B cell (primary cell): ENCODE data around the gene RAD23A. TPM values are rescaled to one million over a fixed set of nuclear protein-coding genes. Genes with fewer than 3 reads are reported as not detected.

Experiments used
- ATAC-seq: fragments of 200-7000 bp; cut with Tn5 transposase; one replicate; pipeline ENCODE4 v1.10.0; 2021; ENCODE audit warnings: low read depth, mild to moderate bottlenecking, moderate number of reproducible peaks, moderate library complexity
- CTCF ChIA-PET: fragments of 350-600 bp; sonication (Branson Sonifier 250); formaldehyde crosslinking; loops from one replicate; lab custom pipeline; 2021; ENCODE audit warnings: antibody characterized with exemption, inconsistent platforms; lab: Charles Lee
- POLR2A ChIA-PET: fragments of 350-600 bp; sonication (Branson Sonifier 250); formaldehyde crosslinking; loops from one replicate; lab custom pipeline; 2021; ENCODE audit warnings: antibody characterized with exemption; lab: Charles Lee
- DNase-seq: peaks from one replicate; pipeline ENCODE4 v3.0.0; 2013
- H2AFZ ChIP-seq: 2 replicates; pipeline ENCODE4 v1.6.1; 2012; ENCODE audit warnings: mild to moderate bottlenecking, low read depth, low read length; ENCODE audit not compliant: insufficient read depth, poor library complexity, severe bottlenecking
- H3K27ac ChIP-seq, 2 donors: 1 replicate in 1 of 2; 2 replicates in 1 of 2; pipeline ENCODE4 v1.5.1; 2012 to 2013; ENCODE audit warnings: low read length in 2 of 2, mild to moderate bottlenecking in 2 of 2, moderate library complexity in 1 of 2
- H3K27me3 ChIP-seq, 4 experiments: fragments of 200-600 bp in 1 of 4; sonication (generic) in 1 of 4; replicated peaks in 1 of 4; 1 replicate in 2 of 4; 2 replicates in 2 of 4; pipeline versions ENCODE4 v1.6.1 to v1.7.0; 2013 to 2016; ENCODE audit warnings: low read length in 3 of 4, mild to moderate bottlenecking in 2 of 4, mixed read lengths in 1 of 4, moderate library complexity in 1 of 4; ENCODE audit not compliant: insufficient read depth in 4 of 4, control insufficient read depth in 3 of 4; ENCODE audit errors: control extremely low read depth in 1 of 4
- H3K36me3 ChIP-seq, 2 experiments: replicated peaks in 1 of 2; 1 replicate in 1 of 2; 2 replicates in 1 of 2; pipeline versions ENCODE4 v1.6.1 to v1.7.1; 2013; ENCODE audit warnings: low read length in 1 of 2; ENCODE audit not compliant: insufficient read depth in 2 of 2, control insufficient read depth in 1 of 2; ENCODE audit errors: control extremely low read depth in 1 of 2, extremely low read depth in 1 of 2
- H3K4me1 ChIP-seq, 2 donors: fragments of 200-600 bp in 1 of 2; sonication (generic) in 1 of 2; 1 replicate in 1 of 2; 2 replicates in 1 of 2; pipeline versions ENCODE4 v1.5.1 to v1.6.1; 2013 to 2017; ENCODE audit warnings: low read length in 2 of 2; ENCODE audit not compliant: control insufficient read depth in 2 of 2, insufficient read depth in 2 of 2
- H3K4me2 ChIP-seq: replicated peaks from 2 replicates; pipeline ENCODE3; 2012; ENCODE audit warnings: mild to moderate bottlenecking, low read depth, low read length; ENCODE audit not compliant: poor library complexity, severe bottlenecking
- H3K4me3 ChIP-seq, 5 experiments: fragments of 200-600 bp in 1 of 5; sonication (generic) in 1 of 5; 1 replicate in 3 of 5; 2 replicates in 2 of 5; pipeline versions ENCODE4 v1.5.1 to v1.7.0; 2011 to 2016; ENCODE audit warnings: low read length in 4 of 5, mild to moderate bottlenecking in 4 of 5, low read depth in 2 of 5, control low read depth in 1 of 5, moderate library complexity in 1 of 5; ENCODE audit not compliant: insufficient read depth in 1 of 5; ENCODE audit errors: control extremely low read depth in 1 of 5, extremely low read depth in 1 of 5
- H3K79me2 ChIP-seq: fragments of 200-600 bp; sonication (generic); one replicate; pipeline ENCODE4 v1.6.0; 2016; ENCODE audit warnings: low read length; ENCODE audit not compliant: control insufficient read depth, insufficient read depth
- H3K9ac ChIP-seq: fragments of 200-600 bp; sonication (generic); 2 replicates; pipeline ENCODE4 v1.6.1; 2017; ENCODE audit warnings: mild to moderate bottlenecking, low read length, moderate library complexity
- H3K9me3 ChIP-seq, 3 donors: one replicate each; pipeline versions ENCODE4 v1.6.1 to v1.7.1; 2013; ENCODE audit warnings: low read length in 2 of 3; ENCODE audit not compliant: control insufficient read depth in 2 of 3, insufficient read depth in 1 of 3; ENCODE audit errors: control extremely low read depth in 1 of 3
- H4K20me1 ChIP-seq: 2 replicates; pipeline ENCODE4 v1.6.0; 2012; ENCODE audit warnings: mild to moderate bottlenecking, low read length; ENCODE audit not compliant: insufficient read depth, control insufficient read depth, poor library complexity, severe bottlenecking
- H3K27ac Mint-ChIP-seq: one replicate; pipeline ENCODE4 v1.8.0; 2021; ENCODE audit warnings: mixed read lengths
- H3K27me3 Mint-ChIP-seq: one replicate; pipeline ENCODE4 v1.8.0; 2021; ENCODE audit warnings: mixed read lengths
- H3K4me1 Mint-ChIP-seq: one replicate; pipeline ENCODE4 v1.8.0; 2021; ENCODE audit warnings: mixed read lengths
- H3K4me3 Mint-ChIP-seq: one replicate; pipeline ENCODE4 v1.8.0; 2021; ENCODE audit warnings: mixed read lengths
- H3K9me3 Mint-ChIP-seq: one replicate; pipeline ENCODE4 v1.8.0; 2022; ENCODE audit warnings: mixed read lengths; ENCODE audit not compliant: insufficient read depth
- CTCF ChIP-seq: fragments of 200-600 bp; IDR thresholded peaks from one replicate; pipeline ENCODE4 v1.8.0; 2022; ENCODE audit warnings: antibody characterized with exemption, mild to moderate bottlenecking
- EZH2 ChIP-seq: IDR thresholded peaks from 2 replicates; pipeline ENCODE4 v1.6.1; 2012; ENCODE audit warnings: borderline replicate concordance, low read depth, mild to moderate bottlenecking, moderate library complexity, low read length; ENCODE audit not compliant: insufficient read depth, poor library complexity, severe bottlenecking
- WGBS: methylation state at CpG from one replicate; pipeline ENCODE4 v1.1.5; 2013; ENCODE audit warnings: missing lambda C conversion rate; ENCODE audit not compliant: insufficient coverage; 5-methylcytosine and 5-hydroxymethylcytosine counted together
- intact Hi-C: fragments of 100-400 bp; cut with micrococcal nuclease; formaldehyde crosslinking; loops from one replicate; pipeline ENCODE4 v1.10.0; 2022
- polyA plus RNA-seq: library from polyadenylated mRNA; depleted of rRNA; stranded (reverse); fragments of >200 nt; gene quantifications from 2 replicates; pipeline ENCODE4 v1.2.3, GENCODE V29; 2012
- total RNA-seq, 2 donors: library from RNA; stranded (reverse); fragments of 120-200 nt in 1 of 2; gene quantifications; 1 replicate in 1 of 2; 2 replicates in 1 of 2; pipeline versions ENCODE4 v1.2.3 to v1.2.4, GENCODE V29; 2013 to 2022

The RAD23A gene
- total and polyA plus RNA-seq, 2 donors (not counting 1 experiment from before 2014, with no cell fraction given): 100 to 106 TPM

- WGBS: 74% methylated on average over 3 of the region's 3 CpGs
- Histone ChIP-seq H3K4me3 (no peak overlapping the region), H3K9me3 (no peaks in the 10 kb centered on the region), H3K27ac (no peak overlapping the region), H2AFZ (no peak overlapping the region), H3K27me3 (peaks cover 0 to 10% (median 2%) of the 10 kb centered on the region in 4 experiments), H3K4me1 (peaks cover 30 to 43% of the 10 kb centered on the region in 2 donors), H3K4me2 (peak overlapping the region; percentile 91), H3K36me3 (no peaks in the 10 kb centered on the region), H3K79me2 (no peaks in the 10 kb centered on the region), H3K9ac (no peak overlapping the region), H4K20me1 (no peaks in the 10 kb centered on the region)
- CTCF ChIA-PET: interaction anchor here (0.9 to 12.5 kb wide), 6 partner anchors 19 to 121 kb away, joined by 3 to 285 read pairs (median 9); no protein-coding TSS in a partner anchor
- Mint-ChIP-seq H3K27me3 (peaks cover 4% of the 10 kb centered on the region), H3K27ac (no peak overlapping the region), H3K4me3 (no peak overlapping the region), H3K4me1 (peaks cover 15% of the 10 kb centered on the region), H3K9me3 (no peaks in the 10 kb centered on the region)
- intact Hi-C loops: loop anchor here (5.0 kb wide), 1 partner anchor 763 kb away; a partner anchor contains a TSS
- DNase-seq: peak; percentile 45
- no peak for ATAC-seq
- TF ChIP-seq CTCF: no peak
- no peak for TF ChIP-seq EZH2
- POLR2A ChIA-PET: interaction anchor here (0.5 to 1.3 kb wide), 3 partner anchors 10 to 111 kb away, joined by 3 to 4 read pairs (median 3); no protein-coding TSS in a partner anchor
These were observed 38.5 kb downstream of the RAD23A start for GRCh38 chr19:12984143-12984627.

GRCh38 chr19:12984683-12985048 lies 39.0 kb downstream of the RAD23A start:
- peaks cover 0 to 10% (median 2%) of the 10 kb centered on the region in 4 experiments for H3K27me3 ChIP-seq
- H3K27ac ChIP-seq: no peak overlapping the region
- H4K20me1 ChIP-seq: no peaks in the 10 kb centered on the region
- WGBS: 38% methylated on average over 7 of the region's 10 CpGs
- POLR2A ChIA-PET: interaction anchor here (0.7 to 1.3 kb wide), 2 partner anchors 9 to 109 kb away, joined by 3 to 4 read pairs; no protein-coding TSS in a partner anchor
- peak overlapping the region; percentile 91 for H3K4me2 ChIP-seq
- peak overlapping the region; percentile 7 for H3K4me3 Mint-ChIP-seq
- H3K79me2 ChIP-seq: no peaks in the 10 kb centered on the region
- TF ChIP-seq CTCF (no peak), EZH2 (no peak)
- intact Hi-C loops: loop anchor here (5.0 kb wide), 1 partner anchor 763 kb away; a partner anchor contains a TSS
- no peaks in the 10 kb centered on the region for H3K36me3 ChIP-seq
- H3K4me1 Mint-ChIP-seq: peaks cover 13% of the 10 kb centered on the region
- H3K4me1 ChIP-seq: peaks cover 30 to 43% of the 10 kb centered on the region in 2 donors
- no peak overlapping the region for H2AFZ ChIP-seq
- H3K4me3 ChIP-seq: no peak overlapping the region
- no peaks in the 10 kb centered on the region for H3K9me3 Mint-ChIP-seq
- no peak for ATAC-seq
- H3K9ac ChIP-seq: no peak overlapping the region
- no peaks in the 10 kb centered on the region for H3K9me3 ChIP-seq
- DNase-seq: no peak
- CTCF ChIA-PET: interaction anchor here (1.7 to 12.5 kb wide), 4 partner anchors 20 to 120 kb away, joined by 6 to 285 read pairs (median 36); no protein-coding TSS in a partner anchor
- peak overlapping the region; percentile 39 for H3K27ac Mint-ChIP-seq
- peaks cover 4% of the 10 kb centered on the region for H3K27me3 Mint-ChIP-seq
